ENCODE results near the gene NT5DC2.

NT5DC2 gene

GRCh38 chr3:52533623-52534280 is at the start of gene NT5DC2:
TSS of gene NT5DC2 (minus strand) at chr3:52533857. CDS start at chr3:52533737, 120 bp downstream.
- DNase-seq (ENCODE audit: low read depth), result peak; percentile 70

- DNase-seq (ENCODE audit: low read depth), result no peak
Observed at GRCh38 chr3:52574056-52574965, 40.7 kb upstream of the NT5DC2 start.

- DNase-seq (ENCODE audit: low read depth), result no peak
Observed at GRCh38 chr3:52572221-52572620, 38.6 kb upstream of the NT5DC2 start.

- DNase-seq (ENCODE audit: low read depth), result peak; percentile 81
Observed at GRCh38 chr3:52570076-52570475, 36.4 kb upstream of the NT5DC2 start.

GRCh38 chr3:52568069-52568468 is 34.4 kb upstream of the NT5DC2 start:
- no peak for DNase-seq (ENCODE audit: low read depth)

GRCh38 chr3:52563984-52564383 is 30.3 kb upstream of the NT5DC2 start:
- no peak for DNase-seq (ENCODE audit: low read depth)

GRCh38 chr3:52561028-52561747 is 27.5 kb upstream of the NT5DC2 start:
- no peak for DNase-seq (ENCODE audit: low read depth)

- DNase-seq (ENCODE audit: low read depth), result no peak
Observed at GRCh38 chr3:52558436-52558835, 24.8 kb upstream of the NT5DC2 start.

- no peak for DNase-seq (ENCODE audit: low read depth)
Observed at GRCh38 chr3:52557011-52557960, 23.6 kb upstream of the NT5DC2 start.

- DNase-seq (ENCODE audit: low read depth), result no peak
Observed at GRCh38 chr3:52555056-52555455, 21.4 kb upstream of the NT5DC2 start.

GRCh38 chr3:52554026-52554755 is 20.5 kb upstream of the NT5DC2 start:
- no peak for DNase-seq (ENCODE audit: low read depth)

GRCh38 chr3:52552089-52552488 is 18.4 kb upstream of the NT5DC2 start:
- DNase-seq (ENCODE audit: low read depth), result peak; percentile 39

GRCh38 chr3:52551118-52551517 is 17.5 kb upstream of the NT5DC2 start:
- no peak for DNase-seq (ENCODE audit: low read depth)

- DNase-seq (ENCODE audit: low read depth), result no peak
Observed at GRCh38 chr3:52547143-52547542, 13.5 kb upstream of the NT5DC2 start.

- no peak for DNase-seq (ENCODE audit: low read depth)
Observed at GRCh38 chr3:52546111-52546901, 12.6 kb upstream of the NT5DC2 start.

- no peak for DNase-seq (ENCODE audit: low read depth)
Observed at GRCh38 chr3:52544937-52545336, 11.3 kb upstream of the NT5DC2 start.

GRCh38 chr3:52541050-52541449 is 7.4 kb upstream of the NT5DC2 start:
- no peak for DNase-seq (ENCODE audit: low read depth)

GRCh38 chr3:52539010-52539653 is 5.5 kb upstream of the NT5DC2 start:
- DNase-seq (ENCODE audit: low read depth), result peak; percentile 46

GRCh38 chr3:52537726-52538421 is 4.2 kb upstream of the NT5DC2 start:
- DNase-seq (ENCODE audit: low read depth), result no peak

All from iris pigment epithelial cell (primary cell).